Cerebellar nuclear complex (tissue), 1 donor: ENCODE results near the gene ZBED1.
"Not testable (repeated sequence)": the region's sequence is repeated elsewhere in the genome, so short reads cannot be mapped to it uniquely, and the experiment has no call there.

Experiments
- DNase-seq, 2 experiments: peaks; one replicate each; lab custom pipeline; 2025; lab: John Stamatoyannopoulos, UW

The ZBED1 gene

GRCh38 chrX:2519638-2520037 is 18.9 kb upstream of the ZBED1 start:
- not testable (repeated sequence) for DNase-seq

GRCh38 chrX:2517055-2517454 is 16.3 kb upstream of the ZBED1 start:
- DNase-seq = no peak

GRCh38 chrX:2516623-2517022 is 15.8 kb upstream of the ZBED1 start:
- DNase-seq = no peak

- DNase-seq = no peak
Measured at GRCh38 chrX:2514131-2514530, 13.4 kb upstream of the ZBED1 start.

GRCh38 chrX:2513121-2513664 is 12.4 kb upstream of the ZBED1 start:
- no peak for DNase-seq

GRCh38 chrX:2512501-2512900 is 11.7 kb upstream of the ZBED1 start:
- DNase-seq = no peak

- no peak for DNase-seq
Measured at GRCh38 chrX:2511326-2511725, 10.6 kb upstream of the ZBED1 start.

- DNase-seq = no peak
Measured at GRCh38 chrX:2508648-2509335, 8.0 kb upstream of the ZBED1 start.

- no peak for DNase-seq
Measured at GRCh38 chrX:2507904-2508627, 7.3 kb upstream of the ZBED1 start.

GRCh38 chrX:2507196-2507595 is 6.4 kb upstream of the ZBED1 start:
- DNase-seq = no peak

- DNase-seq = not testable (repeated sequence)
Measured at GRCh38 chrX:2505341-2505740, 4.6 kb upstream of the ZBED1 start.

GRCh38 chrX:2504706-2505332 is 4.0 kb upstream of the ZBED1 start:
- no peak for DNase-seq

GRCh38 chrX:2503591-2504500 is 3.1 kb upstream of the ZBED1 start:
- no peak for DNase-seq

GRCh38 chrX:2502668-2503519 is 2.1 kb upstream of the ZBED1 start:
- DNase-seq = no peak

- DNase-seq = no peak
Measured at GRCh38 chrX:2502120-2502667, 1.4 kb upstream of the ZBED1 start.

GRCh38 chrX:2501559-2502102 is 855 bp upstream of the ZBED1 start:
- no peak for DNase-seq

GRCh38 chrX:2500091-2500802 is 529 bp downstream of the ZBED1 start:
- no peak for DNase-seq

- no peak for DNase-seq
Measured at GRCh38 chrX:2499507-2499906, 1.3 kb downstream of the ZBED1 start.

- DNase-seq = no peak
Measured at GRCh38 chrX:2498781-2499302, 1.9 kb downstream of the ZBED1 start.
